GM12872 (cell line): Measurements from ENCODE around the gene TMPRSS12.

Experiments used
- CTCF ChIP-seq: IDR thresholded peaks from 3 replicates; pipeline ENCODE4 v1.5.1; 2011; ENCODE audit warnings: low read depth, mild to moderate bottlenecking, low read length, moderate library complexity; ENCODE audit not compliant: insufficient read depth

Gene TMPRSS12

GRCh38 chr12:50927766-50928224, 85.1 kb downstream of the TMPRSS12 start:
- TF ChIP-seq CTCF = no peak

GRCh38 chr12:50928392-50928791, 85.7 kb downstream of the TMPRSS12 start:
- TF ChIP-seq CTCF = no peak

GRCh38 chr12:50929831-50930230, 87.1 kb downstream of the TMPRSS12 start:
- no peak for TF ChIP-seq CTCF

GRCh38 chr12:50932787-50933280, 90.1 kb downstream of the TMPRSS12 start:
- no peak for TF ChIP-seq CTCF

GRCh38 chr12:50933459-50934124, 90.9 kb downstream of the TMPRSS12 start:
- TF ChIP-seq CTCF = no peak

GRCh38 chr12:50934371-50934851, 91.7 kb downstream of the TMPRSS12 start:
- no peak for TF ChIP-seq CTCF

- TF ChIP-seq CTCF = no peak
Measured at GRCh38 chr12:50934981-50935807, 92.5 kb downstream of the TMPRSS12 start.
